ENCODE measurements around the gene LCLAT1.

LCLAT1 gene

DNA sequence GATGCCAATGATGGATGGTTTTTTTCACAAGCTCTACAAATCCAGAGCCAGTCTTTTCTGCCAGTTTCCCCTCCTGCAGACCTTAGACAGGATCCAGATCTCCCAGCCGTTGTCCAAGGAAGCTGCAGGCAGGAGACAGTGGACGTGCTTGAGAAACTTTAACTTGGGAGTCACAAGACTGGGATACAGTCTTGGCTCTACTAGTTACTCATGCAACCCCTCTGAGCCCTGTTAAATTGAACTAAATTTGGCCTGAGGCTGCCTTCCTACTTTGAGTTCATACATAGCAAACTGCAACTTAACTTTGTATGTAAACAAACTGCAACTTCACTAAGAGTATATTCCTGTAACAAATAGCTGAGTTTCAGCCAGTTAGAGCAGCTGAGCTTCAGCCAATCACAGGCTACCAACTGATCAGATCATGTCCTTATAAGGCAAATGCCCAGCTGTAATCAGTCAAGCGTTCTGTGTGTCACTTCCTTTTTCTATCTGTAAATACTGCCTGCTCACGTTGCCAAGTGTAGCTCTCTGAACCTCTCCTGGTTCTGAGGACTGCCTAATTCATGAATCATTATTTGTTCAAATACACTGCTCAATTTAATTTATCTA lies 219.3 kb downstream of the LCLAT1 start:
- TF ChIP-seq FOXP2 (optimal IDR thresholded peaks at IDR 0.05; ENCODE audit: control extremely low read depth, extremely low read length, insufficient read depth): no peak
- no peak for TF ChIP-seq EZH2 (IDR thresholded peaks at IDR 0.05)
- TF ChIP-seq POLR2AphosphoS5 (IDR thresholded peaks at IDR 0.05; ENCODE audit: borderline replicate concordance, low read depth, low read length): no peak
- H3K27ac ChIP-seq: peak overlapping the region; percentile 65
- H3K9me3 ChIP-seq (ENCODE audit: low read depth, low read length): peaks cover 6% of the 10 kb centered on the region; the same call in 1 of the 2 replicates
- H3K9ac ChIP-seq (ENCODE audit: insufficient read length): no peak overlapping the region
- H3K36me3 ChIP-seq (ENCODE audit: insufficient read depth, low read length): no peaks in the 10 kb centered on the region
- no peak overlapping the region for H3K4me3 ChIP-seq
- DNase-seq (ENCODE audit: low read depth, low spot score): peak; percentile 16

DNA sequence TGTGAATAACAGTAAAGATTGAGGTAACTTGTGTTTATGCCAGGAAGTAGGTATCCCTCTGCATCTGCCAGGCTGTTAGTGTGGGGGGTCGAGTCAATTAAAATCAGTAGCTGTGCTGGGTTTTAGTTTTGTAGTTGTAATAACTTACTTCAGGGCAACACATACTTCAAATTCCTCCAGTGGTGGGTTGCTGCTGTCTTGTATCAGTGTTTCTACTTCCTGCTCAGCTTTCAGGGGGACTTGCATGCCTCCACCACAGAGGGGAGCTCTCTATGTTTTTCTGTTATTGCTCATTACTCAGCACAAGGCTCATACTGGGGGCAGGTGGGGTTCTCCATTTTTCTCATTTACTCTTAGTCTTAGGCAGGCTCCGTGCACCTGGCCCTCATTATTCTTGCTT lies 223.4 kb downstream of the LCLAT1 start:
- H3K4me3 ChIP-seq: no peak overlapping the region
- peaks cover 6% of the 10 kb centered on the region; the same call in 1 of the 2 replicates for H3K9me3 ChIP-seq (ENCODE audit: low read depth, low read length)
- H3K36me3 ChIP-seq (ENCODE audit: insufficient read depth, low read length): no peaks in the 10 kb centered on the region
- H3K9ac ChIP-seq (ENCODE audit: insufficient read length): no peak overlapping the region
- DNase-seq (ENCODE audit: low read depth, low spot score): no peak
- H3K27ac ChIP-seq: no peak overlapping the region
- TF ChIP-seq EZH2 (IDR thresholded peaks at IDR 0.05) (no peak), POLR2AphosphoS5 (IDR thresholded peaks at IDR 0.05; ENCODE audit: borderline replicate concordance, low read depth, low read length) (no peak)

DNA sequence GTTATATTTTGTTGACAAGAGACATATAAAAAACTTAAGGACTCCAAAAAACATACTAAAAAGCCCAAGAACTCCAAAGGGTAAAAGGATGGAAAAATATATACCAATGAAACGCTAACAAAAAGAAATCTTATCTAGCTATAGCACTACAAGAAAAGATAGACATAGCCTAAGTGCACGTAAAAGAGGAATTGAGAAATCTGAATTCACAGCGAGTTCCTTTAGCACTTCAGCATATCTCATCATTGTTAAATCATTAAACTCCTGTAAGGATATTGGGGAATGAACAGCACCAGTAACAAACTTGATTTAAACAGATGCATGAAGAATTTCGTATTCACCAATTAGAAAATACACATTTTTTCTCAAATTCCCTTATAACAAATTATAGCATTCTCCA lies 226.1 kb downstream of the LCLAT1 start:
- H3K27ac ChIP-seq: no peak overlapping the region
- DNase-seq (ENCODE audit: low read depth, low spot score): no peak
- H3K36me3 ChIP-seq (ENCODE audit: insufficient read depth, low read length): no peaks in the 10 kb centered on the region
- no peak for TF ChIP-seq POLR2AphosphoS5 (IDR thresholded peaks at IDR 0.05; ENCODE audit: borderline replicate concordance, low read depth, low read length)
- TF ChIP-seq FOXP2 (optimal IDR thresholded peaks at IDR 0.05; ENCODE audit: control extremely low read depth, extremely low read length, insufficient read depth): no peak
- H3K4me3 ChIP-seq: no peak overlapping the region
- H3K9me3 ChIP-seq (ENCODE audit: low read depth, low read length): peaks cover 6% of the 10 kb centered on the region; the same call in 1 of the 2 replicates
- H3K9ac ChIP-seq (ENCODE audit: insufficient read length): no peak overlapping the region

DNA sequence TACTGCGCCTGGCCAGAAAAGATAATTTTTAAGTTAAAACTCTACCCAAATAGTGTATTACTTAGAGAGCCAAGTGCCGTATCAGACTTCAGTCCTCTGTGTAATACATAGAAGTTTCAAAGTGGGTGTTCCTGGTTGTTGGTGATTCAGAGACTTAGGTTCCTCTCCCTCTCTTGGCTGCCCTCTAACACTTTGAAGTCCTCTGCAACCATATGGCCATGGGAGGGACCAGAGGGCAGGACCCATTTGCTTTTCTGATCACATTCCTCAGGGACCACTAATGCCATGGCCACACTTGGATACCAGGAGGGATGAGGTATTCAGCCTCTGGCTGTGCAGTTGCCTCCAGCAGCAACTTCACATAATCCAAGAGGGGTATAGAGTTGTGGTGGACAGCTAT lies 228.7 kb downstream of the LCLAT1 start:
- no peak for TF ChIP-seq EZH2 (IDR thresholded peaks at IDR 0.05)
- TF ChIP-seq POLR2AphosphoS5 (IDR thresholded peaks at IDR 0.05; ENCODE audit: borderline replicate concordance, low read depth, low read length): no peak
- TF ChIP-seq FOXP2 (optimal IDR thresholded peaks at IDR 0.05; ENCODE audit: control extremely low read depth, extremely low read length, insufficient read depth): no peak
- H3K4me3 ChIP-seq: no peak overlapping the region
- no peaks in the 10 kb centered on the region for H3K36me3 ChIP-seq (ENCODE audit: insufficient read depth, low read length)
- H3K9me3 ChIP-seq (ENCODE audit: low read depth, low read length): no peaks in the 10 kb centered on the region
- H3K9ac ChIP-seq (ENCODE audit: insufficient read length): no peak overlapping the region
- no peak for DNase-seq (ENCODE audit: low read depth, low spot score)
- H3K27ac ChIP-seq: no peak overlapping the region

DNA sequence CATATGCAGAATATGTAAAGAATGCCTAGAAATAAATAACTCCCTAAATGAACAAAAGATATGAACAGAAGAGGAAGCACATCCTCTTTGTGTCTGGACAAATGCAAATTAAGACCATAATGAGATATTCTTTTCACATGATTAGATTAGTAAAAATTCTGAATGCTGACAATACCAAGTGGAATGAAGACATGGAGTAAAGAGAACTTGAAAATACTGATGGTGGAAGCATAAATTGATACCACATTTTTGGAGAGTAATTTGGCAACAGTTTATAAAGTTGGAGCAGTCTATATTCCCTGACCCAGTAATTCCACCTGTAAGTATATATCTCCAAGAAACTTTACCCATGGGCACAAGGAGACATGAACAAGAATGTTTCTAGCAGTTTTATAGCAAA lies 230.2 kb downstream of the LCLAT1 start:
- peak overlapping the region; percentile 10; the same call in 1 of the 2 replicates for H3K27ac ChIP-seq
- TF ChIP-seq FOXP2 (optimal IDR thresholded peaks at IDR 0.05; ENCODE audit: control extremely low read depth, extremely low read length, insufficient read depth) (no peak), EZH2 (IDR thresholded peaks at IDR 0.05) (no peak), POLR2AphosphoS5 (IDR thresholded peaks at IDR 0.05; ENCODE audit: borderline replicate concordance, low read depth, low read length) (no peak)
- no peak overlapping the region for H3K9ac ChIP-seq (ENCODE audit: insufficient read length)
- H3K9me3 ChIP-seq (ENCODE audit: low read depth, low read length): no peaks in the 10 kb centered on the region
- DNase-seq (ENCODE audit: low read depth, low spot score): no peak
- no peaks in the 10 kb centered on the region for H3K36me3 ChIP-seq (ENCODE audit: insufficient read depth, low read length)
- H3K4me3 ChIP-seq: no peak overlapping the region

DNA sequence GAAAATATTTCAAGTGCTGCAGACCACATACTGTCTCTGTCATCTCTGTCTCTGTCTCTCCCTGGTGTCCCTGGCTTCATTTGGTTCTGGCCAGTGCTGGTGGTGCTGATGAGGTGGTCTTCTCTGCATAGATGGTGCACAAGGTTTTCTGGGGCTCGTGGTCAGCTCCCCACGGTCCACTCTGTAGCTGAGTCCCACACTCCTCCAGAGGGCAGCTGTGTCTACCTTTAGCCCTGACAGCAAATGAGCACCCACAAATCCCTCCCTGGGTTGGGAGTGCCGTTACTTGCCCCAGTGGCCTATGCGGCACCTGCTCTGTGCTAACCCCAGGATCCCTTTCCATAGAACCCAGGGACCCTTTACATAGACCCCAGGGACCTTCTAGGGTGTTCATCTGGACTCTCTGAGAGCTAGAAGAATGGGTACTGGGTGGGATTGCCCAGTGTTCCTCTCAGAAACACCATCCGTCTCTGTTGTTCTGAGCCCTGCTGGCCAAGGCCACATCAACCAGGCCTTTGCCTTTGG lies 230.9 kb downstream of the LCLAT1 start:
- H3K4me3 ChIP-seq: no peak overlapping the region
- no peak overlapping the region for H3K9ac ChIP-seq (ENCODE audit: insufficient read length)
- TF ChIP-seq FOXP2 (optimal IDR thresholded peaks at IDR 0.05; ENCODE audit: control extremely low read depth, extremely low read length, insufficient read depth) (no peak), POLR2AphosphoS5 (IDR thresholded peaks at IDR 0.05; ENCODE audit: borderline replicate concordance, low read depth, low read length) (no peak), EZH2 (IDR thresholded peaks at IDR 0.05) (no peak)
- DNase-seq (ENCODE audit: low read depth, low spot score): no peak
- H3K27ac ChIP-seq: no peak overlapping the region
- no peaks in the 10 kb centered on the region for H3K36me3 ChIP-seq (ENCODE audit: insufficient read depth, low read length)
- no peaks in the 10 kb centered on the region for H3K9me3 ChIP-seq (ENCODE audit: low read depth, low read length)

DNA sequence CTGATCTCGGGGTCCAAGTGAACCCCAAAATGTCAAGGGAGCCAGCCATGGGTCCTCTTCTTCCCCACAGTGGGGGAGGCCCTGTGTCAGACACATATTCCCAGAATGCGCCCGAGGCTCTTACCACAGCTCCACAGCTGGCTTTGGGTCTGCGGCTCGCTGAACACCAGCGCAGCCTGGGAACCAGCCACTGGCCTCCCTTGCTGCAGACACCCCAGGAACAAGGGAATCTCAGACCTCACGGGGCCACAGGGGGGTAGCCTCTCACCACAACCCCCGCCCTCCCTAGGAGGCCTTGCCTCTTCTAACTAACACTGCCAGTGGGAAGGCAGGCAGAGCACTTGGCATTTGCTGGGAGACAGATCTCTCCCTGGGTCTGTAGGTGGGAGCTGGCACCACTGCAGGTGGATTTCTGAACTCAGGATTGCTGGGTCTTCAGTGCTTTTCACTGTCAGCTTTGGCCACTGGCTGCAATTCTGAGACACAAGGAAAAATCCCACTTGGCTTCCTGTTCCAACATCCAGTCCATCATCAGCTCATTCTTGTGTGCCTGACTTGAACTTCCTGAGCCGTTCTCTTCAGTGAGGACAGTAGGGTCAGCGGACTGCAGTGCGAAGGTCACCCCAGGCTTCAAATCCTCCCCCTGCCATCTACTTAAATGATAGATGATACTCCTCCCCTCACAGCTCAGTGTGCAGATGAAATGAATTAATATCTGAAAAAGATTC lies 231.5 kb downstream of the LCLAT1 start:
- no peak overlapping the region for H3K9ac ChIP-seq (ENCODE audit: insufficient read length)
- H3K9me3 ChIP-seq (ENCODE audit: low read depth, low read length): no peaks in the 10 kb centered on the region
- no peak overlapping the region for H3K27ac ChIP-seq
- H3K36me3 ChIP-seq (ENCODE audit: insufficient read depth, low read length): no peaks in the 10 kb centered on the region
- no peak overlapping the region for H3K4me3 ChIP-seq
- TF ChIP-seq FOXP2 (optimal IDR thresholded peaks at IDR 0.05; ENCODE audit: control extremely low read depth, extremely low read length, insufficient read depth) (no peak), EZH2 (IDR thresholded peaks at IDR 0.05) (no peak), POLR2AphosphoS5 (IDR thresholded peaks at IDR 0.05; ENCODE audit: borderline replicate concordance, low read depth, low read length) (no peak)
- no peak for DNase-seq (ENCODE audit: low read depth, low spot score)

DNA sequence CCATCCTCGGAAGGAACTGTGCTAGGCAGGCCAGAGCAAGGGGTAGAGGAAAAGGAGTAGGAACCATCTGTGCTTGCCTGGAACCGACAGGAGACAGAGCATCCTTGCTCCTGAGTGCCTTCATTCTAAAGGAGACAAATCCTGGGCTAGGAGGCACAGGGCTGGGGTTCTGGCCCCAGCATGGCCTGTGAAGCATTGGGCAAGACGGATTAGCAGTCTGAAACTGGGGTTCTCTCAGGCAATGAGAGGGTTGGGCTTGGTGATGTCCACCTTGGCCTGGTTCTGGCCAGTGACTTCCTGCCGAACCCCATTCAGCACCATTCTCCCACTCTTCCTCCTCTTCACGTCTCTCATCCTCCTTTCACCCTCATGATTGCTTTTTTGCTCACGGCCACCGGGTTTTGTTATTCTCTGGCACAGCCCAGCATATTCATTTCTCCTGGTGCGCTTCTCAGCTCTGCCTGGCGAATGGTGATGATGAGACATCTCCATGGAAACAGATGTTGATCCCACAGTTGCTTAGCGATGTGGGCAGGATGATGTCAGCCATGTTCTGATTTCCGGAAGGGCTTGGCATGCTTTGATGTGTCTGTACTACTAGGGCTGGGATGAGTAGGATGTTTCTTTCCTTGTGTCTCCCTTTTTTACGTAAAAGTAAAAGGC lies 232.5 kb downstream of the LCLAT1 start:
- DNase-seq (ENCODE audit: low read depth, low spot score): no peak
- H3K9me3 ChIP-seq (ENCODE audit: low read depth, low read length): no peaks in the 10 kb centered on the region
- H3K4me3 ChIP-seq: no peak overlapping the region
- H3K36me3 ChIP-seq (ENCODE audit: insufficient read depth, low read length): no peaks in the 10 kb centered on the region
- H3K9ac ChIP-seq (ENCODE audit: insufficient read length): no peak overlapping the region
- no peak for TF ChIP-seq POLR2AphosphoS5 (IDR thresholded peaks at IDR 0.05; ENCODE audit: borderline replicate concordance, low read depth, low read length)
- no peak for TF ChIP-seq EZH2 (IDR thresholded peaks at IDR 0.05)
- no peak for TF ChIP-seq FOXP2 (optimal IDR thresholded peaks at IDR 0.05; ENCODE audit: control extremely low read depth, extremely low read length, insufficient read depth)
- H3K27ac ChIP-seq: no peak overlapping the region

Measured in SK-N-MC (cell line).